Gastrocnemius medialis (tissue), 4 donors: ENCODE results near the gene THBS3. TPM values are rescaled to one million over a fixed set of nuclear protein-coding genes. Genes with fewer than 3 reads are reported as not detected.

ENCODE experiments used
- ATAC-seq, 2 donors: fragments of 150-250 bp; one replicate each; pipeline ENCODE4 v1.9.1; 2016
- DNase-seq, 2 donors: peaks; one replicate each; pipeline ENCODE4 v3.0.0-alpha.2; 2019
- H3K27ac ChIP-seq, 4 donors: fragments of 200-600 bp; sonication (generic); 1 replicate in 1 of 4; 2 replicates in 3 of 4; pipeline ENCODE4 v1.5.1; 2016 to 2018; ENCODE audit warnings: mild to moderate bottlenecking in 2 of 4, moderate library complexity in 1 of 4
- H3K27me3 ChIP-seq, 3 donors: fragments of 200-600 bp; sonication (generic) in 2 of 3; 1 replicate in 1 of 3; 2 replicates in 2 of 3; pipeline versions ENCODE4 v1.5.1 to v1.6.0; 2016 to 2019; ENCODE audit warnings: mild to moderate bottlenecking in 1 of 3, moderate library complexity in 1 of 3
- H3K36me3 ChIP-seq, 2 donors: fragments of 200-600 bp; sonication (generic) in 1 of 2; one replicate each; pipeline ENCODE4 v1.5.1; 2017 to 2018
- H3K4me1 ChIP-seq, 2 donors: fragments of 200-600 bp; sonication (generic) in 1 of 2; one replicate each; pipeline ENCODE4 v1.5.1; 2016 to 2017; ENCODE audit warnings: mild to moderate bottlenecking in 2 of 2
- H3K4me3 ChIP-seq, 4 donors: fragments of 200-600 bp; sonication (generic) in 3 of 4; 1 replicate in 1 of 4; 2 replicates in 3 of 4; pipeline ENCODE4 v1.5.1; 2016 to 2019; ENCODE audit warnings: mild to moderate bottlenecking in 2 of 4
- H3K9me3 ChIP-seq, 3 donors: fragments of 200-600 bp; sonication (generic) in 2 of 3; 1 replicate in 1 of 3; 2 replicates in 2 of 3; pipeline ENCODE4 v1.5.1; 2016 to 2019
- POLR2A ChIP-seq, 2 donors: fragments of 450-650 bp; IDR thresholded peaks; one replicate each; pipeline ENCODE4 v1.6.1; 2017; ENCODE audit warnings: antibody characterized with exemption in 2 of 2, mild to moderate bottlenecking in 2 of 2, moderate library complexity in 2 of 2
- in situ Hi-C, 4 donors: fragments of 200-750 bp; cut with MboI; loops; one replicate each; pipeline versions ENCODE4 v1.15.0 to v1.8.0; 2017; ENCODE audit warnings: low sequenced_read_pairs in 4 of 4
- intact Hi-C: fragments of 100-400 bp; cut with DNase I; formaldehyde crosslinking; loops from one replicate; pipeline ENCODE4 v1.15.1; 2023; ENCODE audit warnings: low total_unique reads
- total RNA-seq, 4 donors: library from RNA; depleted of rRNA; stranded (reverse); fragments of >200 nt; gene quantifications; one replicate each; pipeline versions ENCODE4 v1.1.0 to v1.2.3, GENCODE V29; 2016
- TF ChIP-seq, protein P1 (sequence below), 5 experiments: fragments of 450-650 bp in 3 of 5; fragments of 200-600 bp in 2 of 5; sonication (generic) in 2 of 5; IDR thresholded peaks in 4 of 5; conservative IDR thresholded peaks in 1 of 5; 1 replicate in 4 of 5; 2 replicates in 1 of 5; pipeline ENCODE4 v1.5.1; 2016 to 2019; ENCODE audit warnings: antibody characterized with exemption in 5 of 5, mild to moderate bottlenecking in 3 of 5, moderate library complexity in 3 of 5

THBS3 gene
- total RNA-seq = 1 to 10 TPM; 1.5 to 4.6 (median 3.3) TPM

DNA sequence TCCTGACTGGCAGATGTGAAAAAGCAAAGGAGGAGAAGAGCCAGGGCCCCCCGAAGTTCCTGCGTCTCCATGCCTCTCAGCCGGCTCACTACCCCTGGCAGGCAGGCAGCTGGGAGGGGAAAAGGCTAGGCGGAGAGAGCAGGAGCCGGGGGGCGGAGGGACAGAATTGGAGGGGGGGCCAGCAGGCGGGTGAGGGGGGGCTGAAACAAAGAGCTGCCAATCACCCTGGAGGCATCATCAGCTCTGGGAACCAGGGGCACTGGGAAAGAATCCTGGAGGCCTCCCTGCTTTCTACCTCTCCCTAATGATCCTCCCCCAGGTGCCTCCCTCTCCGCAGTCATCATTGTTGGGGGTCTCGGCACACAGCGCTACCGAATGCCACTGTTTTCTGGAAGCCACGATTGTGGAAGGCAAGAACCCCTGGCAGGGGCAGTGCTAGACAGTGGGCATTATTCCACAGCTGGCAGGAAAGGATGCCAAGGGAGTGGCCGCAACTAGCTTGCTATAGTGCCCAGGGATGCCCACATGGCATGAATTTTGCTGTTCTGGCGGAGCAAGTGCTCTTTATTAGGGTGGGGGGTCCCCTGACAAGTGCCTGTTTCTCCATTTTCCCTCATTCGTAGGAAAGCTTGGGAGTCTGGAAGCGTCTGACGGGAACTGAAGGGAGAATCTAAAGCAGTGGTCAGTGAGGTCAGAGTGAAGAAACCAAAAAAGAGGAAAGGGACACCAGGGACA lies at the start of gene THBS3:
THBS3 (minus strand) TSS at position 92 of the 735 bp plus-strand sequence; CDS start at position 71, 21 bp downstream.
- in situ Hi-C loops = no loop called here
- no peak for ATAC-seq

GRCh38 chr1:155256058-155256852 lies 48.6 kb upstream of the THBS3 start:
- TF ChIP-seq POLR2A (IDR thresholded peaks at IDR 0.05) = no peak
- TF ChIP-seq, protein P1, sequence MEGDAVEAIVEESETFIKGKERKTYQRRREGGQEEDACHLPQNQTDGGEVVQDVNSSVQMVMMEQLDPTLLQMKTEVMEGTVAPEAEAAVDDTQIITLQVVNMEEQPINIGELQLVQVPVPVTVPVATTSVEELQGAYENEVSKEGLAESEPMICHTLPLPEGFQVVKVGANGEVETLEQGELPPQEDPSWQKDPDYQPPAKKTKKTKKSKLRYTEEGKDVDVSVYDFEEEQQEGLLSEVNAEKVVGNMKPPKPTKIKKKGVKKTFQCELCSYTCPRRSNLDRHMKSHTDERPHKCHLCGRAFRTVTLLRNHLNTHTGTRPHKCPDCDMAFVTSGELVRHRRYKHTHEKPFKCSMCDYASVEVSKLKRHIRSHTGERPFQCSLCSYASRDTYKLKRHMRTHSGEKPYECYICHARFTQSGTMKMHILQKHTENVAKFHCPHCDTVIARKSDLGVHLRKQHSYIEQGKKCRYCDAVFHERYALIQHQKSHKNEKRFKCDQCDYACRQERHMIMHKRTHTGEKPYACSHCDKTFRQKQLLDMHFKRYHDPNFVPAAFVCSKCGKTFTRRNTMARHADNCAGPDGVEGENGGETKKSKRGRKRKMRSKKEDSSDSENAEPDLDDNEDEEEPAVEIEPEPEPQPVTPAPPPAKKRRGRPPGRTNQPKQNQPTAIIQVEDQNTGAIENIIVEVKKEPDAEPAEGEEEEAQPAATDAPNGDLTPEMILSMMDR (IDR thresholded peaks at IDR 0.05 in 4 of 5, conservative IDR thresholded peaks at IDR 0.05 in 1 of 5) = no peak
- Histone ChIP-seq H3K27ac (peak overlapping the region; percentile 91 to 95 (median 92)), H3K36me3 (peaks cover 0 to 28% of the 10 kb centered on the region in 2 donors), H3K4me1 (peaks cover 19 to 31% of the 10 kb centered on the region in 2 donors), H3K27me3 (no peaks in the 10 kb centered on the region), H3K4me3 (peak overlapping the region; percentile 78 to 92 (median 90)), H3K9me3 (no peaks in the 10 kb centered on the region)
- ATAC-seq = no peak
- intact Hi-C loops = no loop called here
- peak in 1 of 2 donors; percentile 32 for DNase-seq
- in situ Hi-C loops = loop anchor here in 1 of 4 donors (10.0 kb wide), 1 partner anchor 59 kb away; no protein-coding TSS in a partner anchor

More for the DNA sequence above, at the start of gene THBS3:
- intact Hi-C loops = loop anchor here (1.0 to 5.0 kb wide), 4 partner anchors 18 to 115 kb away; partner anchors contain the start of gene FDPS
- peak within 1 kb of the TSS; percentile 93 to 99 (median 96) for H3K27ac ChIP-seq
- H3K9me3 ChIP-seq = no peaks in the 10 kb centered on the region
- peak within 1 kb of the TSS; percentile 88 to 95 (median 90) for H3K4me3 ChIP-seq
- TF ChIP-seq, protein P1 (IDR thresholded peaks at IDR 0.05 in 4 of 5, conservative IDR thresholded peaks at IDR 0.05 in 1 of 5) = no peak
- TF ChIP-seq POLR2A (IDR thresholded peaks at IDR 0.05) = no peak
- peaks cover 0 to 4% of the 10 kb centered on the region in 2 donors for H3K36me3 ChIP-seq
- H3K4me1 ChIP-seq = peaks cover 16 to 28% of the 10 kb centered on the region in 2 donors
- no peaks in the 10 kb centered on the region for H3K27me3 ChIP-seq
- DNase-seq = no peak

DNA sequence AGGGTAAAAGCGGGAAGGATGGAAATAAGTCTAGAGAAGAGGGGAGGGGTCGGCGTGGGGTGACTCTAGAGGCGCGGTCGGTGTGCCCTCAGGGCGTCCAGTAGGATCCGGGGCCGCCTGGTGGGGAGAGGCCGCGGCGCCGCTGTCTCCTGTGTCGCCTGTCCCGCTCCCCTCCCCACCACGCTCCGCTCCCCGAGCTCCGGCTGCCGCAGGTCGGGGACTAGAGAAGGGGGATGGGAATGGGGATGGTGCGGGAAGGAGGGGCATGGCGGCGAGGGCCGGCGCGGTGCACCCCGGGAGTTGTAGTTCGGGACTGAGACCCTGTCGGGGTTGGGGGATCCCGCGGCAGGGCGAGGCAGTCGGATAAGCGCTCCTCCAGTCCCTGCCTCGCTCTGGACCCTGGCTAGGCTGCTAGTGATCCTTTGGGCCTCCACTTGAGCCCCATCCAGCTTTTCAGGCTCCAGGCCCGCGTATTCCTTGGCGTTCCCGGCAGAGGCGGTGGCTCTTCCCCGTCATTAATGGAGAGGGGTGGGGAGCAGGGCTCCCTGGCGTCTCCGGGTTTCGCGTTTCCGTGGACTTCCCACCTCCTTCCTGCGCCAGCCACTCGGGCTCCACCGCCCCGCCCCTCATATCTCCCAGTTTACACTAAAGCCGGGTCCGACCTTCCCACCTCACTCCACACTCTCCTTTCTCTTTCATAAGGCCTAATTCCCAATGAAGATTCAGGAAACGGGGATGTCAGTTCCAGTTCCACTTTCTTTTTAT lies 47.7 kb upstream of the THBS3 start, which contains the start of gene ENTREP3:
ENTREP3 (minus strand) TSS at position 241 of the 765 bp plus-strand sequence. CDS start 606 bp downstream, outside the sequence.
- in situ Hi-C loops (loop anchor here in 1 of 4 donors (10.0 kb wide), 1 partner anchor 59 kb away; no protein-coding TSS in a partner anchor), intact Hi-C loops (loop anchor here (2.0 kb wide), 1 partner anchor 53 kb away; the partner anchor contains the start of gene FDPS)
- Histone ChIP-seq H3K9me3 (no peaks in the 10 kb centered on the region), H3K27ac (peak within 1 kb of the TSS; percentile 91 to 95 (median 92)), H3K4me3 (peak within 1 kb of the TSS; percentile 78 to 92 (median 90)), H3K4me1 (peaks cover 17 to 30% of the 10 kb centered on the region in 2 donors), H3K27me3 (no peaks in the 10 kb centered on the region), H3K36me3 (peaks cover 0 to 27% of the 10 kb centered on the region in 2 donors)
- DNase-seq (peak; percentile 80 to 82), ATAC-seq (peak; percentile 88 to 89)
- peak; percentile 56 to 66 for TF ChIP-seq POLR2A (IDR thresholded peaks at IDR 0.05)
- TF ChIP-seq, protein P1 (IDR thresholded peaks at IDR 0.05 in 4 of 5, conservative IDR thresholded peaks at IDR 0.05 in 1 of 5) = no peak
